Peyer's patch (tissue), 4 donors: Measurements from ENCODE around the gene MORF4L1.

Experiments
- POLR2A ChIP-seq, 2 donors: fragments of 450-650 bp; IDR thresholded peaks; one replicate each; pipeline ENCODE4 v1.5.1; 2017; ENCODE audit warnings: antibody characterized with exemption in 2 of 2, mild to moderate bottlenecking in 2 of 2, moderate library complexity in 2 of 2
- TF ChIP-seq, protein P1 (sequence below), 6 experiments: fragments of 450-650 bp in 4 of 6; fragments of 200-600 bp in 2 of 6; sonication (generic) in 1 of 6; IDR thresholded peaks; one replicate each; pipeline ENCODE4 v1.5.1; 2017 to 2019; ENCODE audit warnings: antibody characterized with exemption in 6 of 6, mild to moderate bottlenecking in 3 of 6, moderate library complexity in 1 of 6

DNA sequence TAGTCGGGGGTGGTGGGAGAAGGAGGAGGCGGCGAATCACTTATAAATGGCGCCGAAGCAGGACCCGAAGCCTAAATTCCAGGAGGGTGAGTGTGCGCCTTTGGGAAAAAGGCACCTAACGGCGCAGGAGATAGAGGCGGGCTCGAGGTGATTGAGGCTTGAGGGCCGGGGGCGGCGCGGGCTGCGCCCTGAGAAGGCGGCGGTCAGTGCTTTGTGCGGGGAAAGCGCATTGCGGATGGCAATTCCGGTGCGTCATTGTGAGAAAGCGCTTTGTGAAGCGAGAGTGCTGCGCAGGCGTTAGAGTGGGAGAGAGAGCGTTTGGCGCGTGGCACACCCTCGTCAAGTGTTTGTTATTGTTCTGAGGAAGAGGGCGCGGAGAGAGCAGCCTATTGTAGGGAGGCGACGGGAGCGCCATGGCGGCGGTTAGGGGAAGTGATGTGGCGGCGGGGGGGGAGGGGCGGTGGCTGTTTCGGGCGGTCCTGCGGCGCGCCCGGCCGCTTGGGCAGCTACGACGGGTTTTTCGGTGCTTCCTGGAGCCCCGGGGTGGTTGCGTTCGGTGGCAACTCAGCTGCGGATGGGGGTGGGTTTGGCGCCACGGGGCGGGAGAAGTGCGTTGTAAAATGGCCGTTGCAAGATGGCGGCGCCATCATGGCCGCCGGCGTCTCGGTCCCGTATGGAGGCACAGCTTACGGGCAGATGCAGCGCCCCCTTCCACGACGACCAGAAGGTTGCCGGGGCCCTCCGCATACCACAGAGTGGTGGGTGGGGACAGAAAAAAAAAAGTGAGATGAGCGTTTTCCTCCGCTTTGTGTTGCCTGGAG is 492 bp downstream of the MORF4L1 start:
- TF ChIP-seq, protein P1, sequence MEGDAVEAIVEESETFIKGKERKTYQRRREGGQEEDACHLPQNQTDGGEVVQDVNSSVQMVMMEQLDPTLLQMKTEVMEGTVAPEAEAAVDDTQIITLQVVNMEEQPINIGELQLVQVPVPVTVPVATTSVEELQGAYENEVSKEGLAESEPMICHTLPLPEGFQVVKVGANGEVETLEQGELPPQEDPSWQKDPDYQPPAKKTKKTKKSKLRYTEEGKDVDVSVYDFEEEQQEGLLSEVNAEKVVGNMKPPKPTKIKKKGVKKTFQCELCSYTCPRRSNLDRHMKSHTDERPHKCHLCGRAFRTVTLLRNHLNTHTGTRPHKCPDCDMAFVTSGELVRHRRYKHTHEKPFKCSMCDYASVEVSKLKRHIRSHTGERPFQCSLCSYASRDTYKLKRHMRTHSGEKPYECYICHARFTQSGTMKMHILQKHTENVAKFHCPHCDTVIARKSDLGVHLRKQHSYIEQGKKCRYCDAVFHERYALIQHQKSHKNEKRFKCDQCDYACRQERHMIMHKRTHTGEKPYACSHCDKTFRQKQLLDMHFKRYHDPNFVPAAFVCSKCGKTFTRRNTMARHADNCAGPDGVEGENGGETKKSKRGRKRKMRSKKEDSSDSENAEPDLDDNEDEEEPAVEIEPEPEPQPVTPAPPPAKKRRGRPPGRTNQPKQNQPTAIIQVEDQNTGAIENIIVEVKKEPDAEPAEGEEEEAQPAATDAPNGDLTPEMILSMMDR (IDR thresholded peaks at IDR 0.05): peak in 1 of 6 experiments; percentile 43
- TF ChIP-seq POLR2A (IDR thresholded peaks at IDR 0.05): peak; percentile 63 to 70
